Stimulated activated CD8-positive, alpha-beta memory T cell treated with anti-CD3 and anti-CD28 coated beads, Interleukin-12 subunit alpha, Interleukin-12 subunit beta, amount 100 ng/mL, for 24 hours (primary cell): ENCODE measurements around the gene MYH11.
"Not testable (repeated sequence)": the region's sequence is repeated elsewhere in the genome, so short reads cannot be mapped to it uniquely, and the experiment has no call there.

Experiments used
- DNase-seq: peaks from one replicate; pipeline ENCODE4 v3.0.0-alpha.2; 2020; ENCODE audit errors: extremely low read depth

Gene MYH11

DNA sequence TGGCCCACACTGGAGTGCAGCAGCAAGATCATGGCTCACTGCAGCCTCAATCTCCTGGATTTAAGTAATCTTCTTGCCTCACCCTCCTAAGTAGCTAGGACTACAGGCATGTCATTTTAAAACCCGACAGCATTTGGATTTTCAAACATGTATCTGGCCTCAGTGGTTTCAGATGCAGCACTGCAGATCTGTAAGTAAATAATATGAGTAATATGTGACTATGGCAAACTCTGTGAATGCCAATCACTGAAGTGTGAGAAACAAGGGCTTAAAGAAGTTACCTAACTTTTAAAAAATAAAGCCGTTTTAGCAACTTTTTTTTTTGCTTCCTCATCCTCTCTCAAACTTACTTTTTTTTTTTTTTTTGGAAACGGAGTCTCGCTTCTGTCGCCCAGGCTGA, 19.7 kb upstream of the MYH11 start:
- DNase-seq = no peak

DNA sequence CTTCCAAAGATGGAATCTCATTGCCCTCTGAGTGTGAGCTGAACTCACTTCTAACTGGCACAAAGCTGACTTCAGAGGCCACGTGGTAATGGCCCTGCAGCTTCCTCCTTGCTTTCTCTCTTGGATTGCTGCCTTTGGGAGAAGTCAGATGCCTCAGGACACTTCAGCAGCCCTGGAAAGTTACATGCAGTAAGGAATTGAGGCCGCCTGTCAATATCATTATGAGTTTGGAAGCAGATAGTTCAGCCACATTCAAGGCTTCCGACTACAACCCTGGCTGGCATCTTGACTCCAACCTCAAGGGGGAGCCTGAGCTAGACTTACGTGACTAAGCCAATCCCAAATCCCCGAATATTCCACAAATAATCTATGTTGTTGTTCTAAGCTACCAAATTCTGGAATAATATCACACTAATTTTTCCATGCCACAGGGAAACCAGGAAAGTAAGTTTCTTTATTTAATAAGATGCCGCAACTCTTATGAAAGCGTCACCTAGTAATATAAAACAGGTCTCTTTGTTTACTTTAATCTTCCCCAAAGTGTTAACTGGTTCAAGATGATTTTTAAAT, 18.0 kb upstream of the MYH11 start:
- DNase-seq = no peak

DNA sequence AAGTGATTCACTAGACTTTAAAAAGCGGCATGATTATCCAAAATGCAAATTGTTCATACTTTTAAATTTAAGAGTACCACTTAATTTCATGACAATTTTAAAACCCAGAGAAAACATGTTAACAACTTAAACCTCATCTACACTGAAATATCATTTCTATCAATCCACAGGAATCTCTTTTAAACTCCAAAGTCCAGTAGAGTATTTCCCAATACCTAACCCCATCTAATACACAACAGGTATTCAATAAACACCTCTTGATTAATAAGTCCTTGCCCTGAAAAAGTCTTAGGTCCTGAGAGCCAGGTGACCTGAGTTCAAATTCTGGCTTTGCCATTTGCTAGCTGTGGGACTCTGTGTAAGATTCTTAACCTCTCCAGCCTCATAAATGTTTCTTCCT, 16.9 kb upstream of the MYH11 start:
- DNase-seq = no peak

DNA sequence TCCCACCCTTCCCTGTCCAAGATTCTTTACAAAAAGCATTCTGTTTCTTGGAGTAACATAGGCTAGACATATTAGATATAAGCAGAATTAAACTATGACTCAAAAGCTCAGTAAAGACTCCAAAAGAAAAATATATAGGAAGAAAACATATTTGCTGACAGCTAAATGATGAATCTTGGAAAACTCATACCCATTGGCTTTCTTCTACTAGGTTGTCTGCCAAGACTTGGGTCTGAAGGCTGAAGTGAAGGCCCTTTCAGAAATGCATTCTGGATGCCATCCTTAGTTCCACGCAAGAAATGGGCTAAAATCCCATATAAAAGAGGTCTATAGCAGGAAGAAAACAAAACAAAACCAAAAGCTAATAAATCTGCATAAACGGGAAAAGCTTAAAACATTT, 16.5 kb upstream of the MYH11 start:
- no peak for DNase-seq

DNA sequence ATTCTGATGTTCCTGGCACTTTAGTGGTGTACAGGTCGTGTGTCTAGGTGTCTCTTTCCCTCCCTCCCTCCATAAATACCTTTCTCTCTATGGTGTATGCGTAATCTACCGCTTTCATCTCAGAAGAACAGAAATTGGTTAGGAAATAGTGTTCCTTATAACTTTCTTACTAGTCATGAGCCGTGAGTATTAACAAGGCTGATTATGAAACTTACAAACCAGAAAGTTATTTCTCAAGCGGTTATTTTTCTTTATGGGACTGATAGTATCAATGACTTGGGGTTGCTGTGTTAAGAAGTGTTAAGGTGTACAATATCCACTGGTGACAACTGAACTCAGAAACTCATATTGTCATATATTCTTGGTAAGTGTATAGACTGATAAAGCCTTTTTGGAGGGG, 13.2 kb upstream of the MYH11 start:
- DNase-seq = no peak

DNA sequence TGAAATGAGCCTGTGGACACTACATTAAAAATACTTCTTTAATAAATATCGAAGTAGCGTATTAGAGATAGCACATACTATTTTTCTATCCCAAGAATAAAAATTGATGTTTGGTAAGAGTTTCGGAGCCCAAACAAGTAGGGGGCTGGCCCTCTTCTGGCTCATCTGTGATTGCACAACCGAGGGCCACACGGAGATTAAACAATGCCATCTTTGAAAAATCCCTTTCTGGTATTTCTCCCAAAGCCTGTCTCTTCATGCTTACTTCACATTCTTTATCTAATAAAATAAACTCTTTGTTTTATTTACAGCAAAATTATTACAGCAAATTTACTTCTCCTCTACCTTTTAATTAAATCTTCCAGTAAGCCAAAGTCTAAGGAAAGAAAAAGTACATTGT, 9.6 kb upstream of the MYH11 start:
- no peak for DNase-seq

DNA sequence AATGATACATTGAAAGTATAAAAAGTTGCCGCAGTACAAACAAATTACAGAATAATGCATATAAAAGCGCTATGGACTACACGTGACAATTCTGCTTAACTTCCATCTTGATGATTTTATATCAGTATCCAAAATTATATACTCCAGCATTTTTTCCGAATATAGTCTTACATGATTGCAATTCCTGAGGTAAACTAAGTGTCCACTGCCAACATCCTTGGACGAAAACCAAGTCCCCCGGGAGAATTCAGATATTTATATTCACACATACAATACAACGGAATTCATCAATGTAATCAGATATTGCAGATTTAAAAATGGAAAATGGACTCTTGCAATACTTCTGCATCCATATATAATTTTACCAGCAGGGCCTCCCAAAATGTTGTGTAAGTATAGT, 8.9 kb upstream of the MYH11 start:
- no peak for DNase-seq

DNA sequence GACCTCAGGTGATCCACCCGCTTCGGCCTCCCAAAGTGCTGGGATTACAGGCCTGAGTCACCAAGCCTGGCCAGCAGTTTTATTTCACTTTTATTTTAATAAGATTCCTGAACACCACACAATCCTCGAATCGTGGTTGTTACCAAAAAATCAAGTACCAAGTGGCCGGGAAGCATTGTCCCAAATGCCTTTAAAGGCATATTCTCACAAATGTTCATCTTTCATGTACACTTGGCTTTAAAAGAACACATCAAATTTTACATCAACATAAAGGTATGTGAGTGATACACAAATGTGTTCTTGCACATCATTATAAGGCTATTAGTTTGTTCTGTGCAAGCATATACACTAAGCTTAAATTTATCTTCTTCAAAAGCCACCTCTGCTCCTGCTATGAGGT, 8.1 kb upstream of the MYH11 start:
- no peak for DNase-seq

DNA sequence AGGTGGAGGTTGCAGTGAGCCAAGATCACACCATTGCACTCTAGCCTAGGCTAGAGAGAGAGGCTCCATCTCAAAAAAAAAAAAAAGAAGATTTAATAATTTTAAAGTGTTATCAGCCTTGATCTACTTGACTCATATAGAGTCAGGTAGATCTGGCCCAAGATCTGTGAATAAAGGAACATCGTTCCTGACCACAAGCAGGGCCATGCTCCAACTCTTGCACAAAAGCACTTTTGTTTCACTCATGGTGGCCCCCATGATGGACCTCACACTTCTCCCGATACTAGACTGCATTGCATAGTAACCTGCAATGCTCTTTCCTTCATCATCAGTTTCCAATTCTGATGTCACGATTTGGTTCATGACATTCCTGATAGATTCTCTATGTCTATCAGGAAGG, 5.2 kb upstream of the MYH11 start:
- DNase-seq = no peak

DNA sequence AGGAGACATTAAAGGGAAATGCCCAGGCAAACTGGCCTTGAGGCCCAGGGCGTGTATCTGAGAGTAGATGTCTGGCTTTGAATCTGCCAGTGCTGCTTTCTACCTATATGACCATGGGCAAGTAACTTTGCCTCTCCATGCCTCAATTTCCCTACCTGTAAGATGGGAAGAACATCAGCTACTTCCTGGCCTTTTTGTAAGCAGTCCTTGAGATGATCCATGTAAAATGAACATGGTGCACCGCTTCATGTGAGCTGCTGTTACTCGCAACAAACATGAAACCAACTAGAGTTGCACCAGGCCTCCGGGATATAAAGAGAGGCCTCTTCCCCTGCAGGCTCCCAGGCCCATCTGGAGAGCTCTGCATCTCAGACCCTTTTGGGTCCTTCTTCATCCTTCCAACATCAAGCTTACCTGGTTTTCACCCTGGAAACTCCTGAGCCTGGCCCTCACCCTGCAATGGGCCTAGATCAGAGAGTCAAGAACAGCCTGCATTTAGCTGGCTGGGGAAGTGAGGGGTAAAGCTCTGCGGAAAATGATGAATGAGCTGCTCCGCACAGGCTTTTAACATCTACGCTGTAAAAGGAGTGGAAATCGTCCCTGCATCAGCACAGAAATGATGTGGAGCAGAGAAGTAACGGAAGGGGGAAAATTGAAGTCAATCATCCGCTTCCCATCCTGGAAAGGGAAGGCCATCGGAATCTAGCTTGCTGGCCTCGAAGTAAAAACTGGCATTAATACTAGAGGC, 2.3 kb upstream of the MYH11 start:
- no peak for DNase-seq

DNA sequence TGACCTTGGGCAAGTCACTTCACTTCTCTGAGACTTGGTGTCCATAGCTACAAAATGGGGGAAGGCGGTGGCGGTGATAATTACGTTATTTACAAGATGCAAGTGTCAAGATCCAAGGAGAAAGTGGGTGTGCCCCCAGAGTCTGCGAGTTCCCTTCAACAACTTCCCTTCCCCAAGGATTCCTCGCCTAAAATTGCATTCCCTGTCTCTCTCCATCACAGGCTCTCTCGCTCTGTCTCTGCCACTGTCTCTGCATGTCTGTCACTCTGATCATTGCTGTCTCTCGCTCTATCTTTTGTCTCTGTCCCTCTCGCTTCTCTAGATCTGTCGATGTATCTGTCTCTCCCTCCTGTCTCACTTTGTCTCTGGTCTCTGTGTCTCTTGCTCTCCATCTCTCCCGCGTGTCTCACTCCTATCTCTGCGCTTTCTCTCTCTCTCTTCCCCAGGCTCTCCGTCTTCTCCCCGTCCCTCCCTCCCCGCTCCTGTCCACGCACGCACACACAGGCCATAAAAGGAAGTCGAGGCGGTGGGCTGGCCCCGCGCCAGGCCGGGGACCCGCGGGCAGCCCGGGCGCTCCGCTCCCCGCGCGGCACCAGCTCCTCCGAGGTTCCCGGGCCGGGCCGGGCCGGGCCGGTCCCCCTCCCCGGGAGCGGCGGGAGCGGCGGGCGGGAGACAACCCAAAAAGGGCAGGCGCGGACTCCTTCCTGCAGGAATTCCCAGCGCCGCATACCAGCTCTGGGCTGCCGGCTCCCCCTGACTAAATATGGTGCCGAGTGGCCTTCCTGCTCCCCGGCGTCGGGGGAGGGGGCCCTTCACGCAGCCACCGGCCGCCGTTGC, 1.1 kb upstream of the MYH11 start:
- DNase-seq = no peak

DNA sequence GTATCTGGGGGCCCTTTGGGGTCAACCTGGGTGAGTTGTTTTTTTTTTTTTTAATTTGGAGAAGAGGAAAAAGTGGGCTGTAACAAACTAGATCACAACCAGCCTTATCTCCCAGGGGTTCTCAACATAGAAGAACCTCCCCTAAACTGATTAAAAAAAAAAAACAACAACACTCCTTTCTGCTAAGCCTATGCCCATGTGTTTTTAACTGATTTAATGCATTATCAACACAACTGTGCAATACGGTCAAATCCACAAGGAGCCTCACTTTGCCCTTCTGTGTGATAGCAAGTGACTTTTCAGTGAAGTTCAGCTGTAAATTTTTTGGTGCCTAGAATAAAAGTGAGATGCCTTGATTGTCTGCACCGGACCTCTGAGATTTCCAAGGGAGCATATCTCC, 646 bp downstream of the MYH11 start:
- no peak for DNase-seq

DNA sequence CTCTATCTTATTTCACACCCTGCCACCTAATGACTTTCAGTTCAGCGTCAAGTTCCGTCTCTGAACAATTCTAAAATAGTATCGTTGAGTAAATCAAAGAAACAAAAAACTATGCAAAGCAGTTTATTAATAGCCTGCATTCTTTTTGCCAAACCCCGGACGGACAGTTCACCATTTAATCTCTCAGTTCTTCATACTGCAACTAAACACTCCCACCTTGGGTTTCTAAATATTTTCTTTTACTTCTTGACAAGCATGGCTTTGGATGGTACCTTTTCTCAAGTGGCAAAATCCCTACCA, 1.2 kb downstream of the MYH11 start:
- no peak for DNase-seq

DNA sequence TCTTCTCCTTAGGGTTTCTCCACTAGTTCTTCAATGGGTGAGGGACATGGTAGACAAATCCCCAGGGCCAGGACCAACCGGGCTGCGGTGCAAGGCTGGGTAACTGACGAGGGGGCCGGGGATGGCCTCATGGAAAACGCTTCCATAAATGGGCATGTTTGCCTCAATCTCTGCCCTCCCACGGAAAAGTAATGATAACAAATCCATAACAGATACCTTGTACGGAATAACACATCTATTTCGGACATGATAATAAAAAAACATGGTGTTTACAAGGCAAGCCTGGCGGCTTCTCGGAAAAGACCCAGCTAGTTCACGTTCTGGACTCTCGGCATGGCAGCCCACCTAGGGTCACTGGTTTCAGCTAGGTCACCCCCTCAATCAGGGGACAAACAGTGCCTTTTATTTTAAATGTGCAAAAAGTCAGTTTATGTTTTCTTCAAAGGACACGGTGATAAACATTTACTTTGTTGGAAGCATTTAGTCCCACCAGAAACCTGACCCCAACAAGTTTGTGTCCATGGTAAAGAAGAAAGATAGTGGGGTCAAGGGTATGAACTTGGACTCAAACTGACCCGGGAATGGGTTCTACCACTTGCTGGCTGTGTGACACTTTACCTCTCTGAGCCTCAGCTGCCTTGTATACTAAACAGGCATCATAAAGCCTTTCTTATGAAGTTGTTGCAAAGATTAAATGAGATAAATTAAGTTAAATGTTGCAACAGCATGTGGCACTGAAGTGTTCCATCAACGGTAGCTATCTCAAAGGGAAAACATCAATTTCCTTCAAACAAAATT, 1.7 kb downstream of the MYH11 start:
- no peak for DNase-seq

DNA sequence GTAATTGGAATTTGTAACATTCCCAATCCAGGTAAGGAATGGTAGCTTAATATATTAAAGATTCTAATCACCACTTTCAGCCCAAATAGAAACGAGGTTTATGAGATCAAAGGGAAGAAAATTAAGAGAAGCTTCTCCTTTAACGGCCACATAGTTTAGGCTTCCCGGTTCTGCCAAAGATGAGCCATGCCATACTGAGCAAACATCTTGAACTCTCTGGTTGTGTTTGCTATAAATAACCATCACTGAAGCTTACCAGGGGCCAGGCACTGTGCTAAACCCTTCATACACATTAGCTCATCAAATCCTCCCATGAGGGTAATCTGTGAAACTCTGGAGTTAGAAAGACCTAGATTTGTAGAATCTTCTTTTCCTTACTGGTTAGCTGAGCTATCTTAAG, 2.8 kb downstream of the MYH11 start:
- no peak for DNase-seq

DNA sequence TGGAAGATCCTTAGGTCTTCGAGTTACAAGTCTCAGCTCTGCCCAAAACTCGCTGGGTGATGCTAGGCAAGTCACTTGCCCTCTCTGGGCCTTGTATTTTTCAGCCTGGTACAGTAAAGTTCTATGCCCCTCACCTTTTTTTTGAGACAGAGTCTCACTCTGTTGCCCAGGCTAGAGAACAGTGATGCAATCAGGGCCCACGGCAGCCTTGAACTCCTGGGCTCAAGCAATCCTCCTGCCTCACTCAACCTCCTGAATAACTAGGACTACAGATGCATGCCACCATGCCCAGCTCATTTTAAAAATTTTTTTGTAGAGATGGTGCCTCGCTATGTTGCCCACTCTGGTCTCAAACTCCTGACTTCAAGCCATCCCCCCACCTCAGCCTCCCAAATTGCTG, 3.8 kb downstream of the MYH11 start:
- no peak for DNase-seq

DNA sequence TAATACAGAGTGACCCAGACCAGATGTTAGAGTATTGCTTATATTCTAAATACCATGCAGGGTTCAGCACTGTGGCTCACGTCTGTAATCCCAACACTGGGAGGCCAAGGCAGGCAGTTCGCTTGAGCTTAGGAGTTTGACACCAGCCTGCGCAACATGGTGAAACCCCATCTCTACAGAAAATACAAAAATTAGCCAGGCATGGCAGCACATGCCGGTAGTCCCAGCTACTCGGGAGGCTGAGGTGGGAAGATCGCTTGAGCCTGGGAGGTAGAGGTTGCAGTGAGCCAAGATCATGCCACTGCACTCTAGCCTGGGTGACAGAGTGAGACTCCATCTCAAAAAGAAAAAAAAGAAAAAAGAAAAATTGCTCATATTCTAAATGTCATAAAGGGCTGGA, 6.3 kb downstream of the MYH11 start:
- not testable (repeated sequence) for DNase-seq

DNA sequence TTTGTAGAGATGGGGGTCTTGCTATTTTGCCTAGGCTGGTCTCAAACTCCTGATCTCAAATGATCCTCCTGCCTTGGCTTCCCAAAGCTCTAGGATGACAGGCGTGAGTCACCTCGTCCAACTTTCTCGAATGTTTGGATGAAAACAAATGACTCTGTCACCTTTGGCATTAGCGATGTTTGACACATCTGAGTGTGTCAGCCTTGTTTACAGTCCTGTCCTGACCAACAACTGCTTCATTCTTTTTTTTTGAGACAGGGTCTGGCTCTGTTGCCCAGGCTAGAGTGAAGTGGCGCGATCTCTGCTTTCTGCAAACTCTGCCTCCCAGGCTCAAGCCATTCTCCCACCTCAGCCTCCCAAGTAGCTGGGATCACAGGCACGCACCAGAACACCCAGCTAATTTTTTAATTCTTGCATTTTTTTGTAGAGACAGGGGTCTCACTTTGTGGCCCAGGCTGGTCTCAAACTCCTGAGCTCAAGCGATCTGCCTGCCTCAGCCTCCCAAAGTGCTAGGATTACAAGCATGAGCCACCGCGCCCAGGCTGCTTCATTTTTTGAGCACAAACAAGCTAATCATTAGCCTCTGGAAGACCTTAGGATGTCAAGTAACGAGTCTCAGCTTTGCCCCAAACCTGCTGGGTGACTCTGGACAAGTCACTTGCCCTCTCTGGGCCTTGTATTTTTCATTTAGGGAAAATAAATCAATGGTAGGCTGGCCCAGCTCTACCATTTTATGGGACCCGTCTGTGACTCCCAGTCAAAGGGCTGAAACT, 7.4 kb downstream of the MYH11 start:
- DNase-seq = no peak

DNA sequence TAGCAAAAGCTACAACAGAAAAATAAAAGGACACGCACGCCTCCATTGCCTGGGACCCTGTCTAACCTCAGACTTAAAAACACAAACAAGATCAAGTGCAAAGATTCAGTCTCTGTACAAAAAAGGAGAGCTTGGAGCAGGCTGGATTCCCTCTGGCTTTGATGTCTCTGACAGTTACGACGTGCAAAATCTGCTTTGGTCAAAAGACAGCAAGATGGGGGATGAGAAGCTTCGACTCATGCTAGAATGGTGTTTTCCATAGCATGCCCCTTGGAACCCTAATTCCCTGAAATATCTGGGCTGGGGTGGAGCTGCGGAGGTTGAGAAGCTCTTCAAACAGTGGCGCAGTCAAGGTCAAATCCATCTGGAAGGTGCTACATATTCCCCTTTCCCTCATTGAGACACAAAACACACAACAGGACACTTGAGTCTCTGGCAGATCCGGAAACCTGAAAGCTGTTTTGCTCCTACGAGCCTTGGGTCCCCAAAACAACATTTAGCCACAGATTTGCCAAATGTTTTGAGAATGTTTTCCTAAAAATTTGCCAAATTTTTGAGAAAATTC, 9.1 kb downstream of the MYH11 start:
- DNase-seq = no peak

DNA sequence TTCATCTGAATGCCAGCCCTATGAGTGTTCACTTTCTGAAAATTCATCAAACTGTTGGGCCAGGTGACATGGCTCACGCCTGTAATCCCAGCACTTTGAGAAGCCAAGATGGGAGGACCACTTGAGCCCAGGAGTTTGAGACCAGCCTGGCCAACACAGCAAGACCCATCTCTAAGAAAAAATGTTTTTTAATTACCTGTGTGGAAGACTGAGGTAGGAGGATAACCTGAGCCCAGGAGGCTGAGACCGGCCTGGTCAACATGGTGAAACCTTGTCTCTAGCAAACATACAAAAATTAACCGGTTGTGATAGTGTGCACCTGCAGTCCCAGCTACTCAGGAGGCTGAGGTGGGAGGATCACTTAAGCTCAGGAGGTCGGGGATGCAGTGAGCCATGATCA, 10.3 kb downstream of the MYH11 start:
- no peak for DNase-seq

DNA sequence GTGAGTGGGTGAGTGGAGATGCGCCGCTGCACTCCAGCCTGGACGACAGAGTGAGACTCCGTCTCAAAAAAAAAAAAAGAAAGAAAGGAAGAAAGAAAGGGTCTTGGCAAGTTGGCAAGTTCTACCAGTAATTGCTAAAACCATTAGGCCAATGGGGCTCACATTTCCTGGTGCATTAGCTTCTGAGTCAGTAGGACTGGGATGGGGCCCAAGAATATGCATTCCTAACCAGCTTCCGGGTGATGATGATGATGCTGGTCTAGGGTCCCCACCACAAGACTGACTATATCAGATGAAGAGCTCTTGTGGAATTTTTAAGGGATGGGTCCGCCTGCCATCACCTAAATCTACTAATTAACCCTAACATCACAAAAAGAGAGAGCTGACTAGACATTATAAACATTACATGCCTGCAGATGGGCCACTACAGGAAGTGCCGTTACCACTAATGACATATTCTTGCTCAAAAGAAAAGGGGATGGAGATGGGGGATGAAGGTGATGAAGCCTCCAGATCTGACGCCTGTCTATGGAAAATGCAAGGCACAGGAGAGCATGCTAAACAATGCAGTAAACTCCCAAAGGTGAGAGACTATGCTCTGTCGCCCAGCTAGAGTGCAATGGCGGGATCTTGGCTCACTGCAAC, 13.1 kb downstream of the MYH11 start:
- DNase-seq = no peak
